Raji (cell line): ENCODE results near the gene GPR155.

ENCODE experiments used
- POLR2A ChIP-seq: IDR thresholded peaks from 2 replicates; pipeline ENCODE4 v1.6.1; 2011; ENCODE audit warnings: low read depth, low read length, control low read depth; ENCODE audit not compliant: insufficient read depth

Gene GPR155

GRCh38 chr2:174412256-174412655 lies 74.6 kb downstream of the GPR155 start:
- TF ChIP-seq POLR2A, result no peak

- TF ChIP-seq POLR2A, result no peak
These were observed 83.2 kb downstream of the GPR155 start for GRCh38 chr2:174403628-174404027.

GRCh38 chr2:174400853-174401252 lies 86.0 kb downstream of the GPR155 start:
- TF ChIP-seq POLR2A, result no peak

- no peak for TF ChIP-seq POLR2A
These were observed 87.7 kb downstream of the GPR155 start for GRCh38 chr2:174399171-174399570.

GRCh38 chr2:174397773-174398172 lies 89.1 kb downstream of the GPR155 start:
- TF ChIP-seq POLR2A, result no peak

GRCh38 chr2:174395969-174396630 lies 90.7 kb downstream of the GPR155 start:
- no peak for TF ChIP-seq POLR2A

GRCh38 chr2:174395284-174395968 lies 91.4 kb downstream of the GPR155 start, which contains the start of gene SCRN3:
TSS of gene SCRN3 (plus strand) at chr2:174395730. CDS start at chr2:174398284, 2,554 bp downstream.
- peak; percentile 53 for TF ChIP-seq POLR2A

- no peak for TF ChIP-seq POLR2A
These were observed 94.1 kb downstream of the GPR155 start for GRCh38 chr2:174392706-174393105.

- TF ChIP-seq POLR2A, result no peak
These were observed 97.3 kb downstream of the GPR155 start for GRCh38 chr2:174389542-174389941.

GRCh38 chr2:174385201-174385600 lies 101.6 kb downstream of the GPR155 start:
- TF ChIP-seq POLR2A, result no peak

GRCh38 chr2:174383796-174384195 lies 103.0 kb downstream of the GPR155 start:
- no peak for TF ChIP-seq POLR2A
